HepG2 (cell line): ENCODE data around the gene LIMA1. TPM values are rescaled to one million over a fixed set of nuclear protein-coding genes. Genes with fewer than 3 reads are reported as not detected.

Experiments
- ATAC-seq: fragments of 200-7000 bp; cut with Tn5 transposase; 3 replicates; pipeline ENCODE4 v1.9.1; 2020; ENCODE audit warnings: mild to moderate bottlenecking, moderate library complexity
- BruUV-seq: library from RNA; stranded (reverse); fragments of 400-500 nt; replicated peaks from 2 replicates; lab custom pipeline; 2021; lab: Mats Ljungman, UMichigan
- CTCF ChIA-PET: fragments of 300-600 bp; formaldehyde crosslinking; extraction: SDS; loops from one replicate; lab custom pipeline; 2021; ENCODE audit warnings: low total read pairs, inconsistent platforms, low intra/inter-chr PET ratio; lab: Yijun Ruan, JAX
- POLR2A ChIA-PET: fragments of 350-600 bp; sonication (Branson Sonifier 250); formaldehyde crosslinking; loops from one replicate; lab custom pipeline; 2020; ENCODE audit warnings: antibody characterized with exemption, inconsistent platforms; lab: Yijun Ruan, JAX
- DNase-seq: peaks from one replicate; pipeline ENCODE4 v3.0.0-alpha.2; 2015; ENCODE audit warnings: low spot score
- FAIRE-seq: peaks from 3 replicates; lab custom pipeline; 2011; peaks lifted over from hg19 to GRCh38; lab: Jason Lieb, UNC
- H2AFZ ChIP-seq: one replicate; pipeline ENCODE4 v1.6.1; 2011; ENCODE audit warnings: low read length, inconsistent platforms
- H3K27ac ChIP-seq: fragments of 300-600 bp; 3 replicates; pipeline ENCODE4 v1.8.0; 2011; ENCODE audit warnings: mixed run types, mild to moderate bottlenecking, mixed read lengths, low read length, inconsistent platforms; ENCODE audit not compliant: insufficient read depth; ENCODE audit errors: extremely low read length
- H3K27me3 ChIP-seq, 2 experiments: fragments of 200-600 bp in 1 of 2; 2 replicates in 1 of 2; 3 replicates in 1 of 2; pipeline versions ENCODE4 v1.6.0 to v1.8.0; 2011; ENCODE audit warnings: low read length in 2 of 2, mild to moderate bottlenecking in 2 of 2, moderate library complexity in 2 of 2, inconsistent platforms in 1 of 2; ENCODE audit not compliant: insufficient read depth in 2 of 2, control insufficient read depth in 1 of 2
- H3K36me3 ChIP-seq, 2 experiments: fragments of 200-600 bp in 1 of 2; replicated peaks in 1 of 2; 2 replicates in 1 of 2; 3 replicates in 1 of 2; pipeline versions ENCODE4 v1.5.1 to v1.8.0; 2011; ENCODE audit warnings: low read length in 2 of 2, inconsistent platforms in 1 of 2; ENCODE audit not compliant: insufficient read depth in 2 of 2, control insufficient read depth in 1 of 2
- H3K4me1 ChIP-seq: 2 replicates; pipeline ENCODE4 v1.5.1; 2012; ENCODE audit warnings: low read length, inconsistent platforms; ENCODE audit not compliant: insufficient read depth
- H3K4me2 ChIP-seq: 2 replicates; pipeline ENCODE4 v1.6.0; 2011; ENCODE audit warnings: low read depth, low read length, inconsistent platforms
- H3K4me3 ChIP-seq, 3 experiments: fragments of 200-600 bp in 1 of 3; sonication (generic), shearing (Covaris generic) in 1 of 3; replicated peaks in 1 of 3; 2 replicates each; pipeline ENCODE4 v1.5.1; 2011 to 2016; ENCODE audit warnings: low read length in 3 of 3, inconsistent platforms in 2 of 3, low read depth in 2 of 3, mild to moderate bottlenecking in 2 of 3, control low read depth in 1 of 3, mixed read lengths in 1 of 3; ENCODE audit not compliant: insufficient read depth in 1 of 3
- H3K79me2 ChIP-seq: one replicate; pipeline ENCODE4 v1.6.1; 2011; ENCODE audit warnings: low read length, inconsistent platforms; ENCODE audit not compliant: insufficient read depth
- H3K9ac ChIP-seq: 2 replicates; pipeline ENCODE4 v1.6.0; 2011; ENCODE audit warnings: mild to moderate bottlenecking, low read depth, low read length, inconsistent platforms; ENCODE audit not compliant: insufficient read depth
- H3K9me3 ChIP-seq: 2 replicates; pipeline ENCODE4 v1.5.1; 2012; ENCODE audit warnings: mild to moderate bottlenecking, low read length
- H4K20me1 ChIP-seq: 2 replicates; pipeline ENCODE4 v1.6.0; 2011; ENCODE audit warnings: inconsistent platforms, mild to moderate bottlenecking, low read length, moderate library complexity; ENCODE audit not compliant: insufficient read depth
- DMAP1 ChIP-seq: IDR thresholded peaks from 2 replicates; pipeline ENCODE4 v1.6.1; 2016
- FIP1L1 ChIP-seq: fragments of 200-400 bp; formaldehyde crosslinking; IDR thresholded peaks from 2 replicates; pipeline ENCODE4 v1.6.1; 2018; ENCODE audit warnings: low read depth, mild to moderate bottlenecking, low read length, moderate library complexity, borderline replicate concordance; ENCODE audit not compliant: insufficient read depth
- HINFP ChIP-seq: sonication (generic); formaldehyde crosslinking; IDR thresholded peaks from 2 replicates; pipeline ENCODE4 v1.4.0; 2020; ENCODE audit warnings: low read depth, mild to moderate bottlenecking, missing genetic modification reagents
- HIVEP1 ChIP-seq: sonication (generic); formaldehyde crosslinking; IDR thresholded peaks from 2 replicates; pipeline ENCODE4 v1.4.0; 2020; ENCODE audit warnings: mild to moderate bottlenecking, missing genetic modification reagents
- JUNB ChIP-seq: sonication (generic); formaldehyde crosslinking; IDR thresholded peaks from 2 replicates; pipeline ENCODE4 v1.8.0; 2022; ENCODE audit warnings: missing genetic modification reagents, mild to moderate bottlenecking, borderline replicate concordance
- KLF15 ChIP-seq: sonication (generic); formaldehyde crosslinking; IDR thresholded peaks from 2 replicates; pipeline ENCODE4 v1.8.1; 2023; ENCODE audit warnings: borderline replicate concordance, mild to moderate bottlenecking, inconsistent platforms, missing genetic modification reagents, mixed read lengths
- MAX ChIP-seq: IDR thresholded peaks from 2 replicates; pipeline ENCODE4 v1.6.1; 2012; ENCODE audit warnings: inconsistent platforms
- RFX3 ChIP-seq: IDR thresholded peaks from 2 replicates; pipeline ENCODE4 v1.6.1; 2016; ENCODE audit warnings: missing biosample characterization, missing genetic modification reagents
- STAG1 ChIP-seq: sonication (generic); formaldehyde crosslinking; IDR thresholded peaks from 2 replicates; pipeline ENCODE4 v1.4.0; 2020; ENCODE audit warnings: missing genetic modification reagents
- ZNF567 ChIP-seq: sonication (generic); formaldehyde crosslinking; IDR thresholded peaks from 2 replicates; pipeline ENCODE4 v1.8.1; 2023; ENCODE audit warnings: mild to moderate bottlenecking, missing genetic modification reagents, borderline replicate concordance
- ZNF607 ChIP-seq: sonication (generic); formaldehyde crosslinking; IDR thresholded peaks from 2 replicates; pipeline ENCODE4 v1.5.1; 2020; ENCODE audit warnings: missing genetic modification reagents, mild to moderate bottlenecking, borderline replicate concordance
- ZNF615 ChIP-seq: sonication (generic); formaldehyde crosslinking; IDR thresholded peaks from 2 replicates; pipeline ENCODE4 v1.5.0; 2020; ENCODE audit warnings: mild to moderate bottlenecking, missing genetic modification reagents, borderline replicate concordance
- ZNF670 ChIP-seq: sonication (generic); formaldehyde crosslinking; IDR thresholded peaks from 2 replicates; pipeline ENCODE4 v1.8.0; 2022; ENCODE audit warnings: mild to moderate bottlenecking, missing genetic modification reagents, borderline replicate concordance
- WGBS: methylation state at CpG from one replicate; pipeline ENCODE4 v1.1.6; 2017; ENCODE audit warnings: low lambda C conversion rate; 5-methylcytosine and 5-hydroxymethylcytosine counted together
- in situ Hi-C: cut with HindIII; loops from 2 replicates; pipeline ENCODE4 v1.10.0; 2017; ENCODE audit warnings: low pct_unique_long_range_greater_than_20kb; ENCODE audit not compliant: extremely low pct_ligation_motif_present
- intact Hi-C: fragments of 100-400 bp; cut with micrococcal nuclease; formaldehyde crosslinking; loops from one replicate; pipeline ENCODE4 v1.10.0; 2022; ENCODE audit not compliant: unreplicated experiment
- polyA plus RNA-seq, 8 experiments: library from polyadenylated mRNA; depleted of rRNA in 3 of 8; stranded (reverse) in 7 of 8; unstranded in 1 of 8; fragments of >200 nt; fragmentation: Illumina TruSeq in 4 of 8; extraction: Trizol in 4 of 8; gene quantifications; 2 replicates each; pipeline versions ENCODE4 v1.2.1 to v1.2.3, GENCODE V29; 2011 to 2016; ENCODE audit warnings: low read depth in 4 of 8, missing spikeins in 1 of 8, mixed read lengths in 1 of 8; ENCODE audit not compliant: insufficient read depth in 1 of 8
- total RNA-seq, 5 experiments: library from RNA; depleted of rRNA; stranded (reverse); fragments of >200 nt; fragmentation: Illumina TruSeq; extraction: Trizol; gene quantifications; 2 replicates each; pipeline ENCODE4 v1.2.3, GENCODE V29; 2016; ENCODE audit warnings: low read depth in 1 of 5

Gene LIMA1
- total and polyA plus RNA-seq, 2 of the 13 experiments (the other 11 are each of a cell fraction or from before 2014, with no cell fraction given): 13.0 to 19.8 TPM

GRCh38 chr12:50246197-50246865, 37.0 kb downstream of the LIMA1 start:
- Histone ChIP-seq H3K27ac (no peak overlapping the region), H3K4me1 (peaks cover 73% of the 10 kb centered on the region), H3K9ac (no peak overlapping the region), H3K79me2 (no peaks in the 10 kb centered on the region), H3K27me3 (no peaks in the 10 kb centered on the region), H3K9me3 (no peaks in the 10 kb centered on the region), H4K20me1 (no peaks in the 10 kb centered on the region), H2AFZ (no peak overlapping the region), H3K4me2 (no peak overlapping the region), H3K4me3 (no peak overlapping the region)
- FAIRE-seq (no peak), ATAC-seq (no peak), DNase-seq (no peak)
- CTCF ChIA-PET: no interaction called here
- BruUV-seq: no TSS peak
- POLR2A ChIA-PET: interaction anchor here (1.5 to 1.7 kb wide), 2 partner anchors 13 to 37 kb away, joined by 6 to 7 read pairs; partner anchors contain the start of gene LIMA1
- 92% methylated on average over 7 of the region's 7 CpGs for WGBS
- intact Hi-C loops: loop anchor here (10.0 kb wide), 1 partner anchor 148 kb away; the partner anchor contains the start of gene FAM186A
- TF ChIP-seq STAG1 (no peak), RFX3 (CRISPR knock-in tag) (no peak), HIVEP1 (CRISPR knock-in tag) (no peak), KLF15 (no peak), MAX (no peak), ZNF615 (CRISPR knock-in tag) (no peak), JUNB (CRISPR knock-in tag) (no peak), DMAP1 (CRISPR knock-in tag) (no peak), FIP1L1 (no peak), ZNF607 (no peak), HINFP (CRISPR knock-in tag) (no peak), ZNF567 (CRISPR knock-in tag) (no peak), ZNF670 (CRISPR knock-in tag) (no peak)
- TF ChIP-seq, all 625 proteins: peak for 0
- peaks cover 0 to 4% of the 10 kb centered on the region in 2 experiments; a peak in 2 of 5 replicates for H3K36me3 ChIP-seq
- in situ Hi-C loops: no loop called here
